NCI-H2107 treated with DMSO at 0.1 percent for 48 hours (cell line): ENCODE data around the gene ALK.

ENCODE experiments used
- DNase-seq: peaks from one replicate; lab custom pipeline; 2025; ENCODE audit not compliant: unreplicated experiment; lab: John Stamatoyannopoulos, UW

Gene ALK

GRCh38 chr2:29799628-29800027, 121.8 kb downstream of the ALK start:
- no peak for DNase-seq

- no peak for DNase-seq
Measured at GRCh38 chr2:29797916-29798315, 123.5 kb downstream of the ALK start.

- no peak for DNase-seq
Measured at GRCh38 chr2:29796446-29796845, 124.9 kb downstream of the ALK start.

GRCh38 chr2:29789911-29790485, 131.4 kb downstream of the ALK start:
- no peak for DNase-seq

DNA sequence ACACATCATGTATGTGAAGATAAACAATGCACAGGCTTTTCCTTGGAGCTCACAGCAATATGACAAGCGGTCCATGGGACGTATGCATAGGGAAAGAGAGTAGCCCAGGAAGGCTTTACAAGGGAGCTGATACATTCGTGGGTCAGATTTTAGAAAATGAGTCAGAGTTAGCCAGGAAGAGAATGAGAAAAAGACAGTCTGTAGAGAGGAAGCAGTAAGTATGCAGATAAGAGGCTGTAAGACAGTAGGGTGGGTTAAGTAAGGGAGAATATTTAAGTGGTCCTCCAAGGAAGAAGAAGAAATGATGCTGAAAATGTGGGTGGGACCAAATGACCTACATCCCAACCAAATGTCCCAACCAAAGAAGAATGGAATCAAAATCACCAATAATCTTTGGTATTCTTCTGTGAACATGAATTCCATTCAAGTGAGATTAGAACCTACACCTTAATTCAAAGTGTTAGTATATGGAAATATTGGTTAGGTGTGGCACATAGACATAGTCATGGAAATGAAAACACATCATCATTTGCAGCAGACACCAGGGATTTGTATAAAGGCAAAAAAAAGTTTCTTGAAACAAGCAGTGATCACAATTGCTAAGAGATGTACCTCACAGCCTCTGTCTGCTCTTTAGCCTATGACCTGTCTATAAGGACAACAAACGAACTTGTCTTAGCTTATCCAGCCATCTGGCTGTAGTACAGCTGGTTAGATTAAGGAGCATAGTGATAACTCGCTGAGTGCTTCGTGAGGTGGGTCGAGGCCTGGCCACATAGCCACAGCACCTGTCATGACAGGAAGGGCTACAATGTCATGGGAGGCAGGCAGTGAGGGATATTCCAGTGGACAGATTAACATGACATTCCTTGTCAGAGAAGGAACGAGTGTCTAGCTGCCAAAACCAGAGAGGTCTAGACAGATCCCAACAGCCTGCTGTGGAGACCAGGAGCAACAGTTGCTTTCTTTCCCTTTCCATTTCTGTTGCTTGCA, 133.6 kb downstream of the ALK start:
- DNase-seq = no peak

DNA sequence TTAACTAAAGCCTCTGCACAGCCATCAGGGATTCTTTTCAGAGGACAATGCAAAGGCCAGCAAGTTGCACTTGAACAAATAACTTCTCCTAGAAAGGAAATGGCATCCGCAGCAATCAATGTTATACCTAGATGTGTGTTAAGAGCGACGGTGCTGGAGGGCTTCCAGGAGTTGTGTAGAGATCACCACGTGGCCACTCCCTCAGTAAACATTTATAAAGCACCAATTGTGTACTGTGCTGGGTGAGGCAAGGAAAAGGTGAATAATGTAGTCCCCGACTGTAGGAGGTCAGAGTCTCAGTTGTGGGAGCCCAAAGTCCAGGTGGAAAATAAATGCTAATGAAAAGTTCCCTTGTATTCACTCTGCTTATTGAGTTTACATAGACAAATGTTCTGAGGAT, 135.0 kb downstream of the ALK start:
- no peak for DNase-seq

DNA sequence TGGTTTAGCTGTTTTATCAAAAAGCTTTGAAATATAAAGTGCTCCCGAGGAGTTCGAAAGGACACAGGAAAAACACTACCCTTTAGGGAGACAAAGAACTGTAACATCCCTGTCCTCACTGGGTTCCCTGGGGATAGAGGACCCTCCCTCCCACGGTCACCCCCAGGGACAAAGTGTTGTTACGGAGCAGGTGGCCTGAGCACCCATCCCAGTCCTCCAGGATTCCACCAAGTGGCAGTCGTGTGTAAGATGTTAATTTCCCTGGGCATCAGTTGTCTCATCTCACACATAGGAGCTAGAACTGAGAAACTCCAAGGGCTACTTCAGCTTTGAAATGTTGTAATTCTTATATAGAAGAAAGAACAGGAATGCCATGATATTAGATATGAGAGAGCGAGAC, 137.7 kb downstream of the ALK start:
- DNase-seq = no peak

DNA sequence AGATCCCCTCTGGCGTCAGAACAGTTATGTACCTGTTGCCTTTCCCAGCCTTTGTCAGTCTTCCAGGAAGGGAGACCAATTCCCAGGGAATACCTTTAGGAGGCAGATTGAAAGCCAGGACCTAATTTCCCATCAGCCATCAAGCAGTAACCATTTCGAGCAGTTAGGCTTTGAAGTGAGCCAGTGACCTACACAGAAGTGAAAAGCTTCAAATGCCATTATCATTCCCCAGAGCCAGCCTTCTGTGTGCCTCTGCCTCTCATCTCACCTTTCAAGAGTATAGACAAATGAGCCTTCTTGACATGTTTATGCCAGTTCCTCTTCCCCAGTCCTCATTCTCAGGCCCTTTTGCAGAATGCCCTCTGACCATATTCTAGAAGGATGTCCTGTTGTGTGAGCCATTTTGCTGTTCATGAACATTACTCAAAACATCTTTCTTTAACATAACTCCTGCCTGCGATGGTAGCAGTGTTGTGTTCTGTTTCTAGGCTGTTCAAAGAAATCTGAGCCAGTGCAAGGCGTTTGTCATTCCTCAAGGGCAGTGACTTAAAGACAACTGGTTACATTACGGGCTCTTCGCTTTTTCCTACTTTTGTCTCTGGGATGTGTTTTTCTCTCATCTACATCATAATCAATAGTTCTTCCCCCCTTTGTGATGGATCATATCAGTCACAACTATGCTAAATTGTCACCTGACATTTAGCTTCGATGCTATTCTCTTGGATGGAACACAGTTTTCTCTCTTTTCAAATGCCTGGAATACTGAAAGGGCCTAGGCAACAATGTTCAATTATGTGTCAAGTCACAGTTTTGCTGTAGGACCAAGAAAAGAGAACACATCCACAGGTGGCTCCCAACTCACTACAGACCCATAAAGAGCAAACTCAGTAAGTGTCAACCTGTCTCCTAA, 138.6 kb downstream of the ALK start:
- DNase-seq = no peak

DNA sequence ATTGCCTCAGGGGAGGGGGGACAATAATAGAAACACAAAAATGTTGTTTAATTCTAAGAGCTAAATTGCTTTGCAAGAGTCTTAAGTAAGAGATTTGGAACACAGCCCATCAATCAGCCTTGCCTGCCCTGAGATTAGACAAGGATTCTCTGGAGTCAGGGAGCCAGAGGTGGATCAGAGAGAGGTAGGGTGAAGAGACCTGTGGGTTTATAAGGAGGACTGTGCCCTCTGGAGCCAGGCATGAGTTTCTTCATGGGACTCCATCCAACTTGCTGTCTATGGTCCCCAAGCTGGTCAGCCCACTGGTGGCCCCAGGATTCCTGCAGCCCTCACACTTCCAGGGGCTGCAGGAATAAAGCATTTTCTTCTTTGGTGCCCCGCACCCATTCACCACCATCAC, 139.3 kb downstream of the ALK start:
- no peak for DNase-seq

GRCh38 chr2:29780906-29781305, 140.5 kb downstream of the ALK start:
- DNase-seq = no peak

DNA sequence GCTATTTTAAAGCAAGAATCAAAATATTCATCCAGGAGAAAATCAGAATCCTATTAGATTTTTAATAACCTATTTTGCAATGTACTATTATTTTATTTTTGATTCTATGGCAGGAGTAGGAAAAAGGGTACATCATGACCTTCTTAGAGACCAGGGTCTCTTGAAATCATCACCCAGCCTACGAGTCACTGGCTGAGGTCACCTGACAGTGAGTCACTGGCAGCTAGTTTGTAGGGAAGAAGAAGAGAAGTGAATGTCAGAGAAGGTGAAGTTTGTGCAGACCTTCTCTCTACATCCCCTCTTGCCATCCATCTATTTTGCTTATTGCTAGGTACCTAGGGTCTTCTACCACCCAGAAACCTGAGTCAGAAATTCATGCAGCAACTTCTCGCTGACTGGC, 144.2 kb downstream of the ALK start:
- no peak for DNase-seq

- no peak for DNase-seq
Measured at GRCh38 chr2:29776406-29776805, 145.0 kb downstream of the ALK start.

DNA sequence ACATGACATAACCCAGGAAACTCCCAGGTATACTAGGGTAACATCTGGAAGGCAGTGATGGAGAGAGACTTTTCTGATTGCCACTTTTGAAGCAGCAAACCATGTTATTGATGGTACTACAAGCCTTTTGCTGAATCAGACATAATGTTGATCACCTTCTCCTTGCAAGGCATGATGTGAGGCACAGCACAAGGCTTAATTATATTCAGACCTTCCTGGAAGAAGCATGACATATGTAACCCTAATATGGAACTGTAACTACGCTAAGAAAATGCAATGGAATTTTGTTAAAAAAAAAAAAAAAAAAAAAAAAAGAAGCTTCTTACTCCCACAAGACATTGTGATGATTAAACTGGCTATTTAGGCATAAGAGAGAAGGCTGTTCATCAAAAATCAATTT, 145.4 kb downstream of the ALK start:
- no peak for DNase-seq

GRCh38 chr2:29774624-29775023, 146.8 kb downstream of the ALK start:
- DNase-seq = no peak

DNA sequence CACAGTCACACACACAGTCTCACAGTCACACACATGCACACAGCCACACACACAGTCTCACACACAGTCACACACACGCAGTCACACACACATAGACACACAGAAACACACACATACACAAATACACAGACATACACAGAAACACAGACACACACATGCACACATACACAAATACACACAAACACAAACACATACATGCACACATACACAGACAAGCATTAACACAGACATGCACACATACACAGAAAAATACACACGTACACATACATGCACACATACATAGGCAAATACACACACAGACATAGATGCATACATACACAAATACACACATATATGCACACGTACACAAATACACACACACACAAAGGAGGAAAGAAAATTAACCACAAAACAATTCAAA, 150.5 kb downstream of the ALK start:
- no peak for DNase-seq

DNA sequence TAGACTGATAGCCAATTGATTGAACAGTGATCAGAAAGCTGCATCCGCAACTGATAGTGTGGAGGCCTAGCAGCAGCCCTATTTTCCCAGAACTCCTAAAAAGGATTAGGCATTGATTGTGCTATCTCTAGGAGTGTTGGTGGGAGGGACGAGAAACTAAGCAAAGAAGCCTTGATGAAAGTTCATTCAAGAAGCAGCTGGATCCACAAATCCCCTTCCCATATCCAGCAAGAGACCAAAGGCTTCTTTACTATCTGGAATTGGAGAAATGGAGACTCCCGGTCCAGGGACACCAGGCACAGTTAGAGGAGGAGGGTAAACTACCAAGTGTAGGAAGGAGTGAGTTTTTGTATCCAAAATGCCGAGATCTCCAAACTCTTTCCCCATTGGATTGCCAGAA, 151.5 kb downstream of the ALK start:
- no peak for DNase-seq

GRCh38 chr2:29767606-29768335, 153.6 kb downstream of the ALK start:
- DNase-seq = no peak

DNA sequence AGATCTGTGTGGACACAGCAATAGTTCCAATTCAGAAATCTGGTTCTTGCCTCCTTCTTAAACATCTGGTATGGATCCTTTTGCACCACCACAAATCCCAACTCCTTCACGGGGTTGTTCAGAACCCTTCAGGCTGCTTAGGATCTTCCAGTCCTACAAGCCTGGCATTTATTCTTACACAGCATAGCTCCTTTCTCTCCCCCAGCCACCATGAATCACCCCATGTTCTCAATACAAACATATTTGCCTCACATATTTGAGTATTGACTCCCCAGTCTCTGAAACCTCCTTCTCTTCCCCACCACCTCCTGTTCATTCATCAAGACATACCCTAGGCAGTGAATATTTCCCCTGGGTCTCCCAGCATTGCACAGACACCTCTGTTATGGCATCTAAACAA, 155.2 kb downstream of the ALK start:
- no peak for DNase-seq

- DNase-seq = no peak
Measured at GRCh38 chr2:29765721-29766120, 155.7 kb downstream of the ALK start.

DNA sequence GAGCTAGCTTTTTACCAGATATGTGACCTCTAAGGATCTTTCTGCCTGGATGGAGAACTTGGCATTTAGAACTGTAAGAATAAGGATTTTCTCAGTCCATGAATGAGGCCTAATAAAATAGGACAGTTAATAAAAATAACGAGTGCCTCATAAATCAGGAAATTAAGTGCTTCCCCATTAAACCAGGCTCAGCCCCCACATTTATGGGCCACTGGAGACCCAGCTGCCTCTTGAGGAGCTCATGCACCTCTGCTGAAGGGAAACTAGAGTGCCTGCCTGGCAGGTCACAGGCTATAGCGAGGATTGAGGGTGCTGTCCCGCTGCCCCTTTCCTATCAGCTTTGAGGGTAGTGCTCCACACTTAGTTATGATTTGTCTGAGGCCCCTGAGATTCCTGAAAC, 158.0 kb downstream of the ALK start:
- DNase-seq = no peak

DNA sequence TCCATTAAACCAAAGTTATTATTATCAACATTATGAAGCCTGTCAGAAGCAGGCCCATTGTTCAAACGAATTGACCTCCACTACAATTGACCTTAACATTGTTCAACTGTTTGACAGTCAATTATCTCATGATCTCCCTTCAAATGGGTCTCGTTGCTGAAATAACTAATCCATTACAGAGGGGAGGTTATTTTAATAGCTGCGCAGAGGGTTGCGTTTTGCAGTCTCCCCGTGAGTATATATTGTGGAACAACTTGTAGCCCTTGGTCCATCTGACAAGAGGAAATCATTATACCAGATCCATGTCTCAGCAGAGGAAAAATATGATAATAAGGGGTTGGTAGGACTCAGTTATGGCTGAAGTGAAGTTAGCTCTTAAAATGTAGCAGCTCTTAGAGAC, 159.1 kb downstream of the ALK start:
- DNase-seq = no peak
